Fibroblast of lung (primary cell): ENCODE data around the gene CFAP53. TPM values are rescaled to one million over a fixed set of nuclear protein-coding genes. Genes with fewer than 3 reads are reported as not detected.

Source experiments
- DNase-seq, 2 donors: peaks; one replicate each; pipeline versions ENCODE4 v3.0.0 to v3.0.0-alpha.2; 2010; ENCODE audit warnings: low read depth in 2 of 2
- H2AFZ ChIP-seq: 2 replicates; pipeline ENCODE4 v1.5.1; 2012; ENCODE audit warnings: low read length, control low read depth, inconsistent platforms
- H3K27ac ChIP-seq: 2 replicates; pipeline ENCODE4 v1.5.1; 2011; ENCODE audit warnings: low read length, control low read depth; ENCODE audit not compliant: insufficient read depth
- H3K27me3 ChIP-seq: 2 replicates; pipeline ENCODE4 v1.5.1; 2011; ENCODE audit warnings: mild to moderate bottlenecking, low read length; ENCODE audit not compliant: control insufficient read depth, insufficient read depth
- H3K36me3 ChIP-seq: 2 replicates; pipeline ENCODE4 v1.5.1; 2011; ENCODE audit warnings: low read length; ENCODE audit not compliant: control insufficient read depth, insufficient read depth
- H3K4me1 ChIP-seq: 2 replicates; pipeline ENCODE4 v1.5.1; 2011; ENCODE audit warnings: low read length; ENCODE audit not compliant: control insufficient read depth, insufficient read depth; ENCODE audit errors: extremely low read depth
- H3K4me2 ChIP-seq: 2 replicates; pipeline ENCODE4 v1.5.1; 2011; ENCODE audit warnings: low read length, control low read depth; ENCODE audit not compliant: insufficient read depth; ENCODE audit errors: extremely low read depth
- H3K4me3 ChIP-seq, 4 experiments: fragments of 200-600 bp in 1 of 4; sonication (generic) in 1 of 4; replicated peaks in 1 of 4; 2 replicates each; pipeline ENCODE4 v1.5.1; 2011 to 2016; ENCODE audit warnings: low read length in 4 of 4, low read depth in 3 of 4, mild to moderate bottlenecking in 3 of 4, control low read depth in 2 of 4, inconsistent platforms in 1 of 4, mixed read lengths in 1 of 4; ENCODE audit not compliant: insufficient read depth in 1 of 4; ENCODE audit errors: control extremely low read depth in 1 of 4
- H3K79me2 ChIP-seq: 2 replicates; pipeline ENCODE4 v1.5.1; 2012; ENCODE audit warnings: mild to moderate bottlenecking, low read length, inconsistent platforms; ENCODE audit not compliant: control insufficient read depth, insufficient read depth
- H3K9ac ChIP-seq: 2 replicates; pipeline ENCODE4 v1.5.1; 2011; ENCODE audit warnings: mild to moderate bottlenecking, low read length, control low read depth; ENCODE audit not compliant: insufficient read depth
- H3K9me3 ChIP-seq: 2 replicates; pipeline ENCODE4 v1.5.1; 2012; ENCODE audit warnings: low read depth, low read length; ENCODE audit not compliant: control insufficient read depth, insufficient read depth
- H4K20me1 ChIP-seq: 2 replicates; pipeline ENCODE4 v1.5.1; 2011; ENCODE audit warnings: low read length; ENCODE audit not compliant: control insufficient read depth, insufficient read depth; ENCODE audit errors: extremely low read depth
- CTCF ChIP-seq, 2 donors: IDR thresholded peaks in 1 of 2; conservative IDR thresholded peaks in 1 of 2; 1 replicate in 1 of 2; 2 replicates in 1 of 2; pipeline ENCODE4 v1.5.1; 2011 to 2012; ENCODE audit warnings: low read length in 2 of 2, control low read depth in 1 of 2, inconsistent platforms in 1 of 2, low read depth in 1 of 2, mild to moderate bottlenecking in 1 of 2
- EZH2 ChIP-seq: IDR thresholded peaks from 2 replicates; pipeline ENCODE4 v1.5.1; 2012; ENCODE audit warnings: low read length, control low read depth, mild to moderate bottlenecking; ENCODE audit errors: missing control alignments
- polyA plus RNA-seq, 2 donors: library from polyadenylated mRNA; depleted of rRNA in 1 of 2; stranded (reverse) in 1 of 2; unstranded in 1 of 2; fragments of >200 nt; gene quantifications; 2 replicates each; pipeline ENCODE4 v1.2.1, GENCODE V29; 2011 to 2012; ENCODE audit warnings: missing spikeins in 1 of 2
- total RNA-seq: library from RNA; depleted of rRNA; stranded (reverse); fragments of >200 nt; gene quantifications from 2 replicates; pipeline ENCODE4 v1.2.1, GENCODE V29; 2014

The CFAP53 gene
- total and polyA plus RNA-seq, 2 donors (not counting 1 experiment from before 2014, with no cell fraction given): 0.11 to 0.99 TPM

DNA sequence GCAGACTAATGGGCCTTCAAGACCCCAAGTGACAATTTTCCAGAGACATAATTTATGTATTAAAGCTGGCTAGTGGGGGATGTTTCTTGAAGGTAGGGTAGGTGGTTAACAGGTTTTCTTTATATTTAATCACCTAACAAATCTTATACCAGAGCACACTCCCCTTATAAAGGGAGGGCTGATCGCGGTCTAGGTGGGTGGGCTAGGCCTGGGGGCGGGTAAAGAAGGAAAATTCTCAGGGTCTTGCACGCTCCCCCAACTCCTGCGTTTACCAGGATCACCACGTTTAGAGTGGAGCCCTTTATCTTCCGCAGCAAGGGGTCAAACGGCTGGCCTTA is 41.1 kb upstream of the CFAP53 start:
- peak overlapping the region; percentile 77 for H3K4me2 ChIP-seq
- peak overlapping the region; percentile 6 to 72 (median 54) for H3K4me3 ChIP-seq
- no peak for DNase-seq
- peaks cover 3% of the 10 kb centered on the region for H3K4me1 ChIP-seq
- peak overlapping the region; percentile 17 for H3K9ac ChIP-seq
- H4K20me1 ChIP-seq: no peaks in the 10 kb centered on the region
- peak overlapping the region; percentile 4 for H2AFZ ChIP-seq
- H3K27ac ChIP-seq: no peak overlapping the region
- H3K36me3 ChIP-seq: no peaks in the 10 kb centered on the region
- H3K9me3 ChIP-seq: no peaks in the 10 kb centered on the region
- no peaks in the 10 kb centered on the region for H3K79me2 ChIP-seq
- TF ChIP-seq CTCF (conservative IDR thresholded peaks at IDR 0.05 in 1 of 2, IDR thresholded peaks at IDR 0.05 in 1 of 2; ENCODE audit: low read depth in 1 of 2, low read length in 2 of 2) (no peak), EZH2 (no peak)
- peaks cover 2% of the 10 kb centered on the region for H3K27me3 ChIP-seq

DNA sequence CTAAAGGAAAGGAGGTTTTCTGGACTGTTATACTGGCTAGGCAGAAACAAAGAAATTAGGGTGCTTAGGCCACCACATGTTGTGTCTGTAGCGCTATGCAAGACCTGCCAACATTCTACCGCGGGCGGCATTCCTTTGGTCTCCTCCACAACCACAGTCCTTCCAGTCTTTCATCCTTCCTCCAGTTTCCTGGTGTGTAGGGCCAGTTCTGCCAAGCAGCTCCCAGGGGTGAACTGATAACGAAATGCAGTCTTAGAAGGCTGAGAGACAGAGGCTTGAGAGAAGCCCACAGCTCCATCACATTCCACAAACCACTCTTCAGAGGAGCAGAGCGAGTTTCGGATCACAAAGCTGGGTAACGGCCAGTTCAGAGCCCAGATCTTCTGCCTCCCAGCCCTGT is 40.6 kb upstream of the CFAP53 start:
- Histone ChIP-seq H3K4me2 (peak overlapping the region; percentile 77), H2AFZ (peak overlapping the region; percentile 4), H3K4me3 (peak overlapping the region in 2 of 4 experiments; percentile 64 to 72), H3K36me3 (no peaks in the 10 kb centered on the region), H3K9me3 (no peaks in the 10 kb centered on the region), H3K4me1 (peaks cover 3% of the 10 kb centered on the region), H4K20me1 (no peaks in the 10 kb centered on the region), H3K9ac (no peak overlapping the region), H3K27ac (no peak overlapping the region), H3K79me2 (no peaks in the 10 kb centered on the region), H3K27me3 (peaks cover 2% of the 10 kb centered on the region)
- peak; percentile 4 to 91 for DNase-seq
- no peak for TF ChIP-seq EZH2
- no peak for TF ChIP-seq CTCF (conservative IDR thresholded peaks at IDR 0.05 in 1 of 2, IDR thresholded peaks at IDR 0.05 in 1 of 2; ENCODE audit: low read depth in 1 of 2, low read length in 2 of 2)

GRCh38 chr18:50301074-50301473 is 34.8 kb upstream of the CFAP53 start:
- H2AFZ ChIP-seq: no peak overlapping the region
- H3K4me2 ChIP-seq: no peak overlapping the region
- no peaks in the 10 kb centered on the region for H3K36me3 ChIP-seq
- H3K4me1 ChIP-seq: no peaks in the 10 kb centered on the region
- H3K9ac ChIP-seq: no peak overlapping the region
- peaks cover 6% of the 10 kb centered on the region for H3K27me3 ChIP-seq
- H3K27ac ChIP-seq: no peak overlapping the region
- H3K9me3 ChIP-seq: no peaks in the 10 kb centered on the region
- no peak for DNase-seq
- H3K79me2 ChIP-seq: no peaks in the 10 kb centered on the region
- no peak overlapping the region for H3K4me3 ChIP-seq
- no peaks in the 10 kb centered on the region for H4K20me1 ChIP-seq
- TF ChIP-seq CTCF (conservative IDR thresholded peaks at IDR 0.05 in 1 of 2, IDR thresholded peaks at IDR 0.05 in 1 of 2; ENCODE audit: low read depth in 1 of 2, low read length in 2 of 2): no peak
- TF ChIP-seq EZH2: no peak
